ENCODE data around the gene SIGLEC8. TPM values are rescaled to one million over a fixed set of nuclear protein-coding genes. Genes with fewer than 3 reads are reported as not detected.

SIGLEC8 gene
- total RNA-seq, 2 donors from 2014 or later, result 0.32 to 0.94 TPM

- Histone ChIP-seq H3K4me3 (no peak overlapping the region), H3K27ac (no peak overlapping the region), H3K36me3 (no peaks in the 10 kb centered on the region), H3K9me3 (no peaks in the 10 kb centered on the region), H3K9ac (ENCODE audit: low read depth in 2 of 2, low read length in 2 of 2) (no peak overlapping the region), H3K27me3 (no peaks in the 10 kb centered on the region), H3K4me1 (no peaks in the 10 kb centered on the region)
- no peak for TF ChIP-seq CTCF (IDR thresholded peaks at IDR 0.05)
- intact Hi-C loops (cut with DNase I), result no loop called here
- DNase-seq, result no peak
These were observed 21.5 kb upstream of the SIGLEC8 start for GRCh38 chr19:51479531-51480331.

- DNase-seq, result no peak
- Histone ChIP-seq H3K36me3 (no peaks in the 10 kb centered on the region), H3K27ac (no peak within 1 kb of the TSS), H3K9me3 (no peaks in the 10 kb centered on the region), H3K4me1 (no peaks in the 10 kb centered on the region), H3K9ac (ENCODE audit: low read depth in 2 of 2, low read length in 2 of 2) (no peak within 1 kb of the TSS), H3K27me3 (no peaks in the 10 kb centered on the region), H3K4me3 (no peak within 1 kb of the TSS)
- no peak for TF ChIP-seq CTCF (IDR thresholded peaks at IDR 0.05)
- intact Hi-C loops (cut with DNase I), result no loop called here
These were observed 20.4 kb upstream of the SIGLEC8 start, which contains the start of gene CEACAM18 for GRCh38 chr19:51478381-51479234. Gene CEACAM18, plus strand, starts transcription at chr19:51478539.

- intact Hi-C loops (cut with DNase I), result no loop called here
- H3K27ac ChIP-seq, result no peak overlapping the region
- H3K27me3 ChIP-seq, result no peaks in the 10 kb centered on the region
- no peak for DNase-seq
- no peaks in the 10 kb centered on the region for H3K9me3 ChIP-seq
- H3K4me3 ChIP-seq, result no peak overlapping the region
- no peak overlapping the region for H3K9ac ChIP-seq (ENCODE audit: low read depth in 2 of 2, low read length in 2 of 2)
- H3K36me3 ChIP-seq, result no peaks in the 10 kb centered on the region
- TF ChIP-seq CTCF (IDR thresholded peaks at IDR 0.05), result no peak
- H3K4me1 ChIP-seq, result no peaks in the 10 kb centered on the region
These were observed 19.1 kb upstream of the SIGLEC8 start for GRCh38 chr19:51477344-51477743.

GRCh38 chr19:51476164-51476563 is 17.9 kb upstream of the SIGLEC8 start:
- no peaks in the 10 kb centered on the region for H3K36me3 ChIP-seq

More at GRCh38 chr19:51476164-51476563, 17.9 kb upstream of the SIGLEC8 start:
- Histone ChIP-seq H3K4me3 (no peak overlapping the region), H3K27me3 (no peaks in the 10 kb centered on the region), H3K27ac (no peak overlapping the region), H3K9ac (ENCODE audit: low read depth in 2 of 2, low read length in 2 of 2) (no peak overlapping the region), H3K4me1 (no peaks in the 10 kb centered on the region), H3K9me3 (no peaks in the 10 kb centered on the region)
- no peak for DNase-seq
- intact Hi-C loops (cut with DNase I), result no loop called here
- no peak for TF ChIP-seq CTCF (IDR thresholded peaks at IDR 0.05)

All from colonic mucosa (tissue), 4 donors.